ENCODE results near the gene GPR162.

DNA sequence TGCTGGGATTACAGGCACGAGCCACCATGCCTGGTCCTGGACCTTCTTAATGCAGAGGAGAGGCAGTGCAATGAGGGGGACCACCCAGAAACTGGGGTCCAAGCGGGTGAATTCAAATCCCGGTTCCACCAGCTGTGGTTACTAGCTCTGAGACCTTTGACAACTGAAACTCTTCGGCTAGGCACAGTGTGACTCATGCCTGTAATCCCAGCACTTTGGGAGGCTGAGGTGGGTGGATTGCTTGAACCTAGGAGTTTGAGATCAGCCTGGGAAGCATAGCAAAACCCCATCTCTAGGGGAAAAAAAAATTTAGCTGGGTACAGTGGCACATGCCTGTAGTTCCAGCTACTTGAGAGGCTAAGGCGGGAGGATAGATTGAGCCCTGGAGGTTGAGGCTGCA, 37.3 kb upstream of the GPR162 start:
- TF ChIP-seq, protein P1, sequence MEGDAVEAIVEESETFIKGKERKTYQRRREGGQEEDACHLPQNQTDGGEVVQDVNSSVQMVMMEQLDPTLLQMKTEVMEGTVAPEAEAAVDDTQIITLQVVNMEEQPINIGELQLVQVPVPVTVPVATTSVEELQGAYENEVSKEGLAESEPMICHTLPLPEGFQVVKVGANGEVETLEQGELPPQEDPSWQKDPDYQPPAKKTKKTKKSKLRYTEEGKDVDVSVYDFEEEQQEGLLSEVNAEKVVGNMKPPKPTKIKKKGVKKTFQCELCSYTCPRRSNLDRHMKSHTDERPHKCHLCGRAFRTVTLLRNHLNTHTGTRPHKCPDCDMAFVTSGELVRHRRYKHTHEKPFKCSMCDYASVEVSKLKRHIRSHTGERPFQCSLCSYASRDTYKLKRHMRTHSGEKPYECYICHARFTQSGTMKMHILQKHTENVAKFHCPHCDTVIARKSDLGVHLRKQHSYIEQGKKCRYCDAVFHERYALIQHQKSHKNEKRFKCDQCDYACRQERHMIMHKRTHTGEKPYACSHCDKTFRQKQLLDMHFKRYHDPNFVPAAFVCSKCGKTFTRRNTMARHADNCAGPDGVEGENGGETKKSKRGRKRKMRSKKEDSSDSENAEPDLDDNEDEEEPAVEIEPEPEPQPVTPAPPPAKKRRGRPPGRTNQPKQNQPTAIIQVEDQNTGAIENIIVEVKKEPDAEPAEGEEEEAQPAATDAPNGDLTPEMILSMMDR (conservative IDR thresholded peaks at IDR 0.05; ENCODE audit: low read depth, low read length): no peak
- no peak for TF ChIP-seq EZH2 (IDR thresholded peaks at IDR 0.05; ENCODE audit: low read length, unreplicated experiment)

Data from PC-3 (cell line).